Neural cell (in vitro differentiated cells): ENCODE results near the gene CLUH. TPM values are rescaled to one million over a fixed set of nuclear protein-coding genes. Genes with fewer than 3 reads are reported as not detected.

Experiments
- H2AFZ ChIP-seq: fragments of 200-600, 300-800 bp; sonication (generic), shearing (Covaris generic); 2 replicates; pipeline ENCODE4 v1.6.0; 2014; ENCODE audit warnings: low read depth, mild to moderate bottlenecking, antibody characterized with exemption, low read length, moderate library complexity
- H3F3A ChIP-seq: fragments of 200-600 bp; shearing (Covaris generic); 2 replicates; pipeline ENCODE4 v1.6.1; 2016; ENCODE audit warnings: mild to moderate bottlenecking, moderate library complexity, mixed read lengths, antibody characterized with exemption, low read length; ENCODE audit not compliant: insufficient read depth, poor library complexity, severe bottlenecking
- H3K27ac ChIP-seq: fragments of 200-600, 300-800 bp; sonication (generic), shearing (Covaris generic); 2 replicates; pipeline ENCODE4 v1.5.1; 2014; ENCODE audit warnings: mild to moderate bottlenecking, low read length, moderate library complexity
- H3K27me3 ChIP-seq: fragments of 300-800, 200-600 bp; sonication (generic), shearing (Covaris generic); 2 replicates; pipeline ENCODE4 v1.6.0; 2014; ENCODE audit warnings: mild to moderate bottlenecking, low read depth, low read length, moderate library complexity; ENCODE audit not compliant: insufficient read depth
- H3K36me3 ChIP-seq: fragments of 300-800, 200-600 bp; sonication (generic), shearing (Covaris generic); 2 replicates; pipeline ENCODE4 v1.5.1; 2014; ENCODE audit warnings: mild to moderate bottlenecking, antibody characterized with exemption, low read length, moderate library complexity; ENCODE audit not compliant: insufficient read depth
- H3K4me2 ChIP-seq: fragments of 300-800, 200-600 bp; sonication (generic), shearing (Covaris generic); 2 replicates; pipeline ENCODE4 v1.6.0; 2014; ENCODE audit warnings: mild to moderate bottlenecking, low read length
- H3K4me3 ChIP-seq: fragments of 300-800, 200-600 bp; sonication (generic), shearing (Covaris generic); 2 replicates; pipeline ENCODE4 v1.5.1; 2014; ENCODE audit warnings: mild to moderate bottlenecking, low read length, moderate library complexity
- H3K79me2 ChIP-seq: fragments of 200-600 bp; shearing (Covaris generic); replicated peaks from 2 replicates; pipeline ENCODE4 v1.6.0; 2014; ENCODE audit warnings: mild to moderate bottlenecking, low read length, moderate library complexity; ENCODE audit not compliant: insufficient read depth
- H3K9ac ChIP-seq: fragments of 300-800, 200-600 bp; sonication (generic), shearing (Covaris generic); 2 replicates; pipeline ENCODE4 v1.6.1; 2016; ENCODE audit warnings: mild to moderate bottlenecking, low read length, mixed read lengths
- H3K9me2 ChIP-seq: fragments of 200-600 bp; shearing (Covaris generic); 2 replicates; pipeline ENCODE4 v1.6.1; 2016; ENCODE audit warnings: mild to moderate bottlenecking, low read length, mixed read lengths; ENCODE audit not compliant: insufficient read depth
- H3K9me3 ChIP-seq: fragments of 200-600, 300-800 bp; sonication (generic), shearing (Covaris generic); 2 replicates; pipeline ENCODE4 v1.6.1; 2016; ENCODE audit warnings: mild to moderate bottlenecking, mixed run types, low read length, moderate library complexity, mixed read lengths
- H4K20me1 ChIP-seq: fragments of 200-600 bp; shearing (Covaris generic); 2 replicates; pipeline ENCODE4 v1.6.1; 2016; ENCODE audit warnings: mild to moderate bottlenecking, mixed run types; ENCODE audit not compliant: insufficient read depth
- EP300 ChIP-seq: fragments of 450-650 bp; conservative IDR thresholded peaks from 2 replicates; pipeline ENCODE4 v1.6.1; 2014; ENCODE audit warnings: antibody characterized with exemption, mild to moderate bottlenecking, moderate library complexity; ENCODE audit not compliant: poor library complexity, severe bottlenecking
- EZH2 ChIP-seq: fragments of 200-600, 300-800 bp; shearing (Covaris generic), sonication (generic); IDR thresholded peaks from 2 replicates; pipeline ENCODE4 v1.6.1; 2014; ENCODE audit warnings: antibody characterized with exemption, low read length, borderline replicate concordance, mild to moderate bottlenecking; ENCODE audit not compliant: insufficient read depth, poor library complexity, severe bottlenecking
- MXI1 ChIP-seq: fragments of 450-650 bp; conservative IDR thresholded peaks from 2 replicates; pipeline ENCODE4 v1.6.1; 2014; ENCODE audit warnings: antibody characterized with exemption, mild to moderate bottlenecking; ENCODE audit not compliant: poor library complexity, severe bottlenecking
- POLR2AphosphoS5 ChIP-seq: IDR thresholded peaks from 2 replicates; pipeline ENCODE4 v1.6.1; 2012
- RAD21 ChIP-seq: fragments of 450-650 bp; conservative IDR thresholded peaks from 2 replicates; pipeline ENCODE4 v1.6.1; 2014; ENCODE audit warnings: antibody characterized with exemption, mild to moderate bottlenecking, moderate library complexity
- SMC3 ChIP-seq: fragments of 450-650 bp; conservative IDR thresholded peaks from 2 replicates; pipeline ENCODE4 v1.6.1; 2014; ENCODE audit warnings: antibody characterized with exemption, mild to moderate bottlenecking, moderate library complexity; ENCODE audit not compliant: poor library complexity
- TAF1 ChIP-seq: IDR thresholded peaks from 2 replicates; pipeline ENCODE4 v1.6.1; 2012; ENCODE audit warnings: low read depth
- polyA plus RNA-seq: library from polyadenylated mRNA; depleted of rRNA; stranded (reverse); fragments of >200 nt; gene quantifications from 2 replicates; pipeline ENCODE4 v1.2.3, GENCODE V29; 2014
- TF ChIP-seq, protein P1 (sequence below): IDR thresholded peaks from 2 replicates; pipeline ENCODE4 v1.6.1; 2012; ENCODE audit warnings: borderline replicate concordance
- TF ChIP-seq, protein P2 (sequence below): fragments of 450-650 bp; IDR thresholded peaks from 2 replicates; pipeline ENCODE4 v1.5.1; 2014; ENCODE audit warnings: antibody characterized with exemption, mild to moderate bottlenecking, moderate library complexity; ENCODE audit not compliant: poor library complexity, severe bottlenecking

Gene CLUH
- polyA plus RNA-seq, 1 donor from 2014 or later: 18.6 TPM

GRCh38 chr17:2731807-2732206 lies 20.2 kb upstream of the CLUH start:
- H3F3A ChIP-seq: no peaks in the 10 kb centered on the region
- H3K9me3 ChIP-seq: no peaks in the 10 kb centered on the region
- no peak overlapping the region for H3K4me3 ChIP-seq
- H3K9ac ChIP-seq: no peak overlapping the region
- no peaks in the 10 kb centered on the region for H3K9me2 ChIP-seq
- no peaks in the 10 kb centered on the region for H3K79me2 ChIP-seq
- TF ChIP-seq SMC3 (no peak), TAF1 (no peak), EP300 (no peak), MXI1 (no peak), POLR2AphosphoS5 (no peak), EZH2 (no peak), RAD21 (no peak)
- TF ChIP-seq, protein P1, sequence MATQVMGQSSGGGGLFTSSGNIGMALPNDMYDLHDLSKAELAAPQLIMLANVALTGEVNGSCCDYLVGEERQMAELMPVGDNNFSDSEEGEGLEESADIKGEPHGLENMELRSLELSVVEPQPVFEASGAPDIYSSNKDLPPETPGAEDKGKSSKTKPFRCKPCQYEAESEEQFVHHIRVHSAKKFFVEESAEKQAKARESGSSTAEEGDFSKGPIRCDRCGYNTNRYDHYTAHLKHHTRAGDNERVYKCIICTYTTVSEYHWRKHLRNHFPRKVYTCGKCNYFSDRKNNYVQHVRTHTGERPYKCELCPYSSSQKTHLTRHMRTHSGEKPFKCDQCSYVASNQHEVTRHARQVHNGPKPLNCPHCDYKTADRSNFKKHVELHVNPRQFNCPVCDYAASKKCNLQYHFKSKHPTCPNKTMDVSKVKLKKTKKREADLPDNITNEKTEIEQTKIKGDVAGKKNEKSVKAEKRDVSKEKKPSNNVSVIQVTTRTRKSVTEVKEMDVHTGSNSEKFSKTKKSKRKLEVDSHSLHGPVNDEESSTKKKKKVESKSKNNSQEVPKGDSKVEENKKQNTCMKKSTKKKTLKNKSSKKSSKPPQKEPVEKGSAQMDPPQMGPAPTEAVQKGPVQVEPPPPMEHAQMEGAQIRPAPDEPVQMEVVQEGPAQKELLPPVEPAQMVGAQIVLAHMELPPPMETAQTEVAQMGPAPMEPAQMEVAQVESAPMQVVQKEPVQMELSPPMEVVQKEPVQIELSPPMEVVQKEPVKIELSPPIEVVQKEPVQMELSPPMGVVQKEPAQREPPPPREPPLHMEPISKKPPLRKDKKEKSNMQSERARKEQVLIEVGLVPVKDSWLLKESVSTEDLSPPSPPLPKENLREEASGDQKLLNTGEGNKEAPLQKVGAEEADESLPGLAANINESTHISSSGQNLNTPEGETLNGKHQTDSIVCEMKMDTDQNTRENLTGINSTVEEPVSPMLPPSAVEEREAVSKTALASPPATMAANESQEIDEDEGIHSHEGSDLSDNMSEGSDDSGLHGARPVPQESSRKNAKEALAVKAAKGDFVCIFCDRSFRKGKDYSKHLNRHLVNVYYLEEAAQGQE: no peak
- TF ChIP-seq, protein P2, sequence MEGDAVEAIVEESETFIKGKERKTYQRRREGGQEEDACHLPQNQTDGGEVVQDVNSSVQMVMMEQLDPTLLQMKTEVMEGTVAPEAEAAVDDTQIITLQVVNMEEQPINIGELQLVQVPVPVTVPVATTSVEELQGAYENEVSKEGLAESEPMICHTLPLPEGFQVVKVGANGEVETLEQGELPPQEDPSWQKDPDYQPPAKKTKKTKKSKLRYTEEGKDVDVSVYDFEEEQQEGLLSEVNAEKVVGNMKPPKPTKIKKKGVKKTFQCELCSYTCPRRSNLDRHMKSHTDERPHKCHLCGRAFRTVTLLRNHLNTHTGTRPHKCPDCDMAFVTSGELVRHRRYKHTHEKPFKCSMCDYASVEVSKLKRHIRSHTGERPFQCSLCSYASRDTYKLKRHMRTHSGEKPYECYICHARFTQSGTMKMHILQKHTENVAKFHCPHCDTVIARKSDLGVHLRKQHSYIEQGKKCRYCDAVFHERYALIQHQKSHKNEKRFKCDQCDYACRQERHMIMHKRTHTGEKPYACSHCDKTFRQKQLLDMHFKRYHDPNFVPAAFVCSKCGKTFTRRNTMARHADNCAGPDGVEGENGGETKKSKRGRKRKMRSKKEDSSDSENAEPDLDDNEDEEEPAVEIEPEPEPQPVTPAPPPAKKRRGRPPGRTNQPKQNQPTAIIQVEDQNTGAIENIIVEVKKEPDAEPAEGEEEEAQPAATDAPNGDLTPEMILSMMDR: no peak
- no peaks in the 10 kb centered on the region for H3K36me3 ChIP-seq
- no peak overlapping the region for H3K4me2 ChIP-seq
- H3K27ac ChIP-seq: no peak overlapping the region
- H4K20me1 ChIP-seq: no peaks in the 10 kb centered on the region
- H2AFZ ChIP-seq: no peak overlapping the region
- H3K27me3 ChIP-seq: no peaks in the 10 kb centered on the region

DNA sequence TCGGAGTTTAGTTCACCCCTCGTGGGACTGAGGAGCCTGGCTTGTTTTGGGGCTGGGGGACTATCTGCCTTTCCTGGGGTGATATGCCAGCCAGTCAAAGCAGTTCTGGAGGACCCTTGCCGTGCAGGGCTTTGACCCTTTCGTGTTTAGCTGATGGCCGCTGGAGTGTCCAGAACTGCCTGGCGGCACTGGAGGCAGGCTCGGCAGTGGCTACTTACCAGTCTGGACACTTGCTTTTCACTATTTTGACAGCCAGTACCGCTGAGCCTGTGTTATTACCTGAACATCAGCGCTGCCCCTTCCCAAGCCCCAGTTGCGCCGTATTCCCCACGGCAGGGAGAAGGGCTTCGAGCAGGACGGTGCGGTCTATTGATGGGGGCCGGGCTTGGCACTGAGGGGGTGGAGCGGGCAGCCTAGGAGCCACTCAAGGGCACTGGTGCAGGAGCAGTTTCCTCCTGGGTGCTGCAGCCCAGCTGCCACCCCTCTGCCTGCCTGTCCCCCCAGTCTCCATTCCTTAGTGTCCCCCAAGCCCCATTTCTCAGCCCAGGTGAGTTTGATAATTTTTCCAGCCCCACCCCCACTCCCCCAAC lies 19.3 kb upstream of the CLUH start:
- Histone ChIP-seq H3K79me2 (no peaks in the 10 kb centered on the region), H3K36me3 (no peaks in the 10 kb centered on the region), H4K20me1 (no peaks in the 10 kb centered on the region), H3K27ac (no peak overlapping the region), H2AFZ (no peak overlapping the region), H3F3A (no peaks in the 10 kb centered on the region), H3K4me2 (no peak overlapping the region), H3K9me2 (no peaks in the 10 kb centered on the region), H3K27me3 (peaks cover under 1% of the 10 kb centered on the region), H3K9ac (no peak overlapping the region), H3K4me3 (no peak overlapping the region), H3K9me3 (no peaks in the 10 kb centered on the region)
- TF ChIP-seq EZH2: no peak
- TF ChIP-seq SMC3: no peak
- no peak for TF ChIP-seq POLR2AphosphoS5
- TF ChIP-seq TAF1: no peak
- TF ChIP-seq, protein P2: no peak
- TF ChIP-seq, protein P1: no peak
- TF ChIP-seq EP300: no peak
- no peak for TF ChIP-seq MXI1
- TF ChIP-seq RAD21: no peak
